ENCODE data around the gene HTR3D.
"Not testable (repeated sequence)": the region's sequence is repeated elsewhere in the genome, so short reads cannot be mapped to it uniquely, and the experiment has no call there.

Gene HTR3D, protein sequence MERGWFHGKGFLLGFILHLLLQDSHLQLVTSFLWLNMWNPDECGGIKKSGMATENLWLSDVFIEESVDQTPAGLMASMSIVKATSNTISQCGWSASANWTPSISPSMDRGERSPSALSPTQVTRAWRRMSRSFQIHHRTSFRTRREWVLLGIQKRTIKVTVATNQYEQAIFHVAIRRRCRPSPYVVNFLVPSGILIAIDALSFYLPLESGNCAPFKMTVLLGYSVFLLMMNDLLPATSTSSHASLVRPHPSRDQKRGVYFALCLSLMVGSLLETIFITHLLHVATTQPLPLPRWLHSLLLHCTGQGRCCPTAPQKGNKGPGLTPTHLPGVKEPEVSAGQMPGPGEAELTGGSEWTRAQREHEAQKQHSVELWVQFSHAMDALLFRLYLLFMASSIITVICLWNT

DNA sequence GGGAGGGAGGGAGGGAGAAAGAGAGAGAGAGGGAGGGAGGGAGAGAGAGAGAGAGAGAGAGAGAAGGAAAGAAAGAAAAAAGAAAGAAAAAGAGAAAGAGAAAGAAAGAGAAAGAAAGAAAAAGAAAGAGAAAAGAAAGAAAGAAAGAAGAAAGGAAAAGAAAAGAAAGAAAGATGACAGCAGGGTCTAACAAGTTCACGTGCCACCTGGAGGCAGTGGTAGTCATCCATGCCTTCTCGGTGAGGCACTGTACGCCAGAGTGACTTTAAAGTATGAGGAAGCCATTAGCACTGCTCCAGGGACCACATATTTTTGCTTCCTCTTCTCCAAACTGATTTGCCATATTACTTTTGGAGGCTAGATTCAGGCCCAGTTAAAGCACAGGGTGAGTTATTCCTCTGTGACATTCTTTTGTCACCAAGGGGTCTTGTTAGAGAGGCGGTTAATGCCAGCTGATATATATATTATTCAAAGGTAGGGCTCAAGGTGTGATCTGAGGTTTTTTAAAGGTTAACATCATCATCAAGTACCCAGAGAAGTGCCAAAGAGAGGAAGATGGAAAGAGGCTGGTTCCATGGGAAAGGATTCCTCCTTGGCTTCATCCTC lies at the start of gene HTR3D:
Gene HTR3D (plus strand): TSS at position 556 of the 606 bp plus-strand sequence. CDS start 0 bp downstream, at position 556.
- peak; percentile 89 for DNase-seq (ENCODE audit: low spot score)

DNA sequence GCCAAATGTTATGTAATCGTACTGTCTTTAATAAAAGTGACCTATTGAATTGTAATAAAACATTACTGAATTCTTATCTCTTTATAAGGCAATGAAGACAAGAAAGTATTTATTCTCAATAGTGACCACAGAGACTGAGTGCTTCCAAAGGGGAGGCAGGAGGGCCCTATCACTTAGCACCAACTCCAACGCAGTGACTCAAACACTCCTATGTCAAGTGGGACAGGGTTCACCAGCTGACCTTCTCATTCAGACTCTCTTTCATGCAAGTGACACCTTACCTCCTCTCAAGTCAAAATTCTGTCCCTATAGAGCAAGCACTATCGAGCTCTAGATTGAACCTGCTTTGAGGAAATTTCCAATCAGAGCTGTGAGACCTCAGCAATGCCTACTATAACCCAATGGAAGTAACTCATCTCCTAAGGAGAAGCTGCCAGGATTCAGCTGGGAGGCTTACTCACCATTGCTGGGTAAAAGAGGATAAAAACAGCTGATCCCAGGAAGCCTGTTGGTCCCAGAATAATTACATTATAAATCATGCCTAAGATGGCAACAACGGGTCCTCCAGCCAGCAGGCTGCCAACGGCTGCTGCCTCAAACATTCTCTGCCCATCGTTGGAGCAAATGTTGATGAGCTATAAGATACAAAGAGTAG lies 49.4 kb upstream of the HTR3D start:
- no peak for DNase-seq (ENCODE audit: low spot score)

DNA sequence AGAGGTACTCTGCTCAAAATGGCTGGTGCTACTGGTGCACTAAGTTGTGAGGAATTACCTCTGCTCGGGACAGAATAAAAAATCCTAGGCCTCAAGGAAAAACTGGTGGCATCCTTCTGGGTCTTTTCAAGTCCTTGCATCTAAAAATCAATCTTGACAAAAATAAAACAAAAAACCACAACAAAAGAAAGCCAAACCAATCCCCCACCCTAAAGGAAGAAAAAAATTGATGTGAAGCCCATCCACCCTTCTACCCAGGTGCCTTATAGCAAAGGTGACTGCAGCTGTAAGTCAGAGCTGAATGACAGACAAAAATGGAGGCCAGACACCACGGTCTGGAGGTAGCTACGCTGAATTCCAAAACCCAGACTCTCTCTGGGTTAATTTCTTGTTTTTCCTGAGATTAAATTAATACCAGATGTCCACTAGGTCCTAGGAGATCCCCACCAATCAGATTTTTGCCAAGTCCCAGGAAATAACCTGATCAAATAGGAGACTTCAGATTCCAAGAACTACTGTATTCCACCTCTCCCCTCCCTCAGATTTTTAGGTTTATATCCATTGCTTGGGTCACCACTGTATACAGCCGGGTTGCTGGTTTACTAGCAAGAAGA lies 47.3 kb upstream of the HTR3D start:
- DNase-seq (ENCODE audit: low spot score) = no peak

DNA sequence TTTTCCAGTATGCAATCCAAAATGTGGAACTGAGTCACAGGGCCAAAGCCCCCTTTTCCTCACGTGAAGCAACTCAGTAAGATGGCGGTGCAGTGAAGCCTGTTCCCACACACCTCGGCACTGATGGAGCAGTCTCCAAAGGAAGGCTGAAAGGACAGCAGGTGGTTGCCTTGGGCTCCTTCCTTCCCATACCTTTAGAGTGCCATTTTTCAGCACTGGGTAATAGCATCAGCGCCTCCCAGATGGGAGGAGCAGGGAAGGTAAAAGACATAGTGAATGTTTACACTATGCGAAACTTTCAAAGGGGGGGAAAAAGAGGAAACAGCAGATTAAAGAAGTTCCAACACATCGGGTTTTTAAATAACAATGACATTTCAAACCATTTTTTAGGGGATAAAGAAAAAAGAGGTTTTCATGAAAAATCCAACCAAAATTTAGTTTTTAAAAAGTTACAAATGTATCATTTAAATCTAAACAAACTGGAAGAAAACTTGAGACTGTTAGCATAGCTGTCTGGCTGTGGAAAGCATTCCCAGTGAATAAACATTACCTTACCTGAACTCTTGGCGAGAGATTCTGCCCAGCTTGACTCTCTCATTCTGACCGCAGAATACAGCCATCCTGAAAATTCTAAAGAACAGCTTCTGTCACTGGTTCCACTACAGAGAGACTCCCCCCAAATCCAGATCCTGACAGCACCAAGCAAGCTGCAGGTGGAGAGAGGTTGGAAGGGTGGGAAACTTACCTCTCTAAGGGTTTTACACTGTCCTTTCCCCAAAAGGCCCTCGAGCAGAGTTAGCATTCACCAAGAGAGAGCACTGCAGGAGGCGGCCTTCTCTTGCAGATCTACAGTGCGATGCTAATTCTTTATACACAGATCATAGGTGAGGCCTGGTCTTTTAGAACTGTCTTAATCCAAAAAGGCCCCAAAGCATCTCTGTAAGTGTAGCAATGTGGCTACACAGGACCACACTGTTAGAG lies 46.5 kb upstream of the HTR3D start:
- no peak for DNase-seq (ENCODE audit: low spot score)

DNA sequence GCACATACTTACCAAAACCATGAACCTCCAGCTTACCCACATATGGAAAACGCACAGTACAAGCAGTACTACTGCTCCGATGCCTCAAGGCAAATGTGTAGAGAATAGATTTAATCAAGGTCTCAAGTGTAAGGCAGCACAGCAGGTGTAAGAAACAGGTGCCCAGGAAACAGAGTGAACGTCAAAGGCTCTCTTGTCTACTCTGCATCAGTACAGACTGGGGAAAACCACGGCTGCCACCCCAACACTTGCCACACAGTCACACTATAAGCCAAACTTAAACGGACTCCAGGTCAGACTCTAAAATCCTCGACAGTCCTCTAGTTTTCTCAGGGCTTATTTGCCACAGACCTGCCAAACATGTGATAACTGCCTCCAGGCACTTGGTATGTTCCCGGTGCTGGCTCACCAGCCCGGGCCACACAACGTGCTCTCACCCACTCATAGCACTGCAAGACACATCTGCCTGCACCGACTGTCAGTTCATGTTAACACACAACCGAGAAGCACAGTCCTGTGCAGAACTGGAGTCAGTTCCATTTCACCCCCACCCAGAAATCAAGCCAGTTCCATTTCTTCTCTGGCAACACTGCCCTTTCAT lies 44.4 kb upstream of the HTR3D start:
- DNase-seq (ENCODE audit: low spot score) = no peak

DNA sequence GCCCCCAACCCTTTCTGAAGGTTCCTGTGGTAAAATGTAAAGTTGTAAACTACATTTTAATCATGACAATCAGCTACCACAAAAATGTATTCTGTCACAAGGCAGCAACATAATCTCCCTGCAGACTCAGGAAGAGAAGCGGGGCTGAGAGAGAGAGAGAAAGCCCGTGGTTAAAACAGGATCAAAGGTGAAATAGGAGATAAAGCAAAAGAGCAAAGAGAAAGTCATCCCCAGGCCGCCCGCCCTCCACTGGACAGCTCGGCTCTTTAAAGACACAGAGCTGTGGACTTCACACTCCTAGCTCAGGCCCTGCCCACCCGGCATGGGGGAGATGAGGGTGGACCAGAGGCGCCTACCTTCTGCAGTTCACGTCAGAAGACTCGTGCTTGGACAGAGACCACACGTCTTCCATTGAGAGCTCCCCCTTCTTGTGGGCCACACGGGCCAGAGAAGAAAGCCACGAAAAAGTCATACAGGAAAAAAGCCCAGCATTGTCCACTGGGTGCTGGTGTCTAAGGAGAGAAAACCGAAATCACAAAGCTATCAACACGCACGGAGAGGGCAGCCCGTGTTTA lies 43.2 kb upstream of the HTR3D start:
- DNase-seq (ENCODE audit: low spot score) = no peak

DNA sequence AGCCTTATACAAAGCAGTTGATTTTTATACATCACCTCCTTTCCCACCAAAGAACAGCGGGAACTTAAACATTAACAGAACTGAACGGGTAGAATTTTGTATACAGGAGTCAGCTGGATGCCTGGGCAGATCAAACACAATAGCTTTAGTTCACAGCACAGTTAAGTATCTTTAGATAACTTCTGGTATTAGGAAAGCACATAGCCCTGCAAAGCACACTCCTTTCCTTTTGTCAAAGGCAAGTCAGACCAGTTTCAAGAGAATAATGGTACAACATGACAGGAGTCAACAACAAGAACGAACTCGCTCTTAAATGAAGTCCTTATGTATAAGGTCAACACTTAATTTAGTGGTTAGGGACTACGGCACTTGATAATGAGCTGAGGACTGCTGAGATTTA lies 40.1 kb upstream of the HTR3D start:
- DNase-seq (ENCODE audit: low spot score) = no peak

DNA sequence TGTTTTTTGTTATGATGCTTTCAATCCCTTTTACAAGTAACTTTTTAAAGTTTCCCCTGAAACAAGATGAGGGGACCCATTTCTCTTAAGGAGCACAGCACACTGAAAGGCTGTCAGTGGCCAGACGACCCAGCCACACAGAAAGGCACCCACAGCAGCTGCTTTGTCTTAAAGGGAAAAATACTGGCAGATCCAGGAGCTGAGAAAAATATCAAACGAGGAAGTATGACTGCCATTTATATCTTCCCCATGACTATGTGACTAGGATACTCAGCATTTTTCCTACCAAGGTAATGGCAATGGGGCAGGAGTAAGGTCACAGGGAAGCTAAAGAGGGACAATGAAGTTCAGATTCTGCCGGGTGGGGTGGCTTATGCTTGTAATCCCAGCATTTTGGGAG lies 29.8 kb upstream of the HTR3D start:
- DNase-seq (ENCODE audit: low spot score) = no peak

DNA sequence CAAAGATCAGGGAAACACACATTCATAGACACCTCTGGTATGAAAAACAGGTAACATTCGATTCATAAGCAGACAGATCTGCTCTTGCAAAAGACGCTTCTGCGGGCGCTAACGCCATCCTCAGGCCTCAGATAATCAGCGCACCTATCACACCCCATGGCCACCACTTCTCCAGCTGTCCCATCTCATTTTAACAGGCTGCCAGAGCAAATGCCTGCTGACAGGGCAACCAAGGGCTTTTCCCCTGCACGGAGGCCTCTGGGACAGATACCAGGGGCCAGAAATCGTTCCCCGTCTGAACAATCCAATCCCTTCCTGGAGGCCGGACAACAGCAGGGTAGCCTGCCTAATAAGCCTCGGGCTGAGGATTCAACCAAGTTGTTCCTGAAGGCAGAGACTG lies 29.1 kb upstream of the HTR3D start:
- DNase-seq (ENCODE audit: low spot score) = no peak

DNA sequence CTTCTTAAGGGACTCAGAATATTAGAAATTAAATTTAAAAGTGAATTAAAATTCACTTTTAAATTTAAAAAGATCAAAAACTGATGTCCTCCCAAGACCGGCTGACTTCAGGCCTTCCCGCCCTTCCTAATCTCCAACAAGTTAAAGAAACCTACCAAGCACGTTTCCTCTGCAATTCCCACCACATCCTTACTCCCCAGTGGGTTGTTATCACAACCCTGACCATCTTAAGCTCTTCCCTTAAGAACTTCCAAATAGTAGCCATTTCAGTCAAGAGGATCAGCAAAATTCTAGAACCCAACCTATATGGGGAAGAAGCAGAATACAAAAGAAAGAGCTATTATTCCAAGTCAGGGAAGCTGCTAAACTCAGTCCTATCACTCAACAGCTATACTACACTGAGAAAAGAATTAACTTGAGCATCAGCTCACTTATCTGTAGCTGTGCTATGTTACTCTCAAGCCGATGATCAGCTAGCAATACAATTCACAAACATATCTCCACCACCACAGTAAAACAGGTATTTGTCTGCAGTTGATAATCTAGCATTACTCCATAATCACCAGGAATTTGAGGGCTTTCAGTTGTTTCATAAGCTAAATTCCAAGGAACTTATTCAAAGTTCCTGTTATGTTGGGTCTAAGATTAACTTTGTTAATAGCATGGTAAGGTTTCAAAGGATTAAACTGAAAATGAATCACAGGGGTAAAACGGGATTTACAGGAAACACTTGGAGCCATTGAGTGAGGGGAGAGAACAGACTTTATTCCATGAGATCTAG lies 28.2 kb upstream of the HTR3D start:
- peak; percentile 84 for DNase-seq (ENCODE audit: low spot score)

DNA sequence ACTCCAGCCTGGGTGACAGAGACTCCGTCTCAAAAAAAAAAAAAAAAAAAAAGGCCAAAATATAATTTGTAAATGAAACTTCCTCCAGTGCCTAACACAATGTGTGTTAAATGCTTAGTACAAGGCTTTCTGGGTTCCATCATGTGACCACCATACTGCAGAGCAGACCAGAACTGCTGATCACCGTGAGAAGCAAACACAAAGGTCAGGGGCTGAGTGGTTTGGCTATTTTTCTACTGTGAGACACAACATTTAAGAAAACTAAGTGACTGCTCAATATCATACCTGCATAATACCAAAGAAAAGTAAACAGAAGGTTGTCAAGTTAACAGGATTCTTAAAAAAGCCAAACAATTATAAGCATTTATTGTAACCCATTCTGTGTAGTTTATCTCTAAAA lies 27.1 kb upstream of the HTR3D start:
- DNase-seq (ENCODE audit: low spot score) = no peak

DNA sequence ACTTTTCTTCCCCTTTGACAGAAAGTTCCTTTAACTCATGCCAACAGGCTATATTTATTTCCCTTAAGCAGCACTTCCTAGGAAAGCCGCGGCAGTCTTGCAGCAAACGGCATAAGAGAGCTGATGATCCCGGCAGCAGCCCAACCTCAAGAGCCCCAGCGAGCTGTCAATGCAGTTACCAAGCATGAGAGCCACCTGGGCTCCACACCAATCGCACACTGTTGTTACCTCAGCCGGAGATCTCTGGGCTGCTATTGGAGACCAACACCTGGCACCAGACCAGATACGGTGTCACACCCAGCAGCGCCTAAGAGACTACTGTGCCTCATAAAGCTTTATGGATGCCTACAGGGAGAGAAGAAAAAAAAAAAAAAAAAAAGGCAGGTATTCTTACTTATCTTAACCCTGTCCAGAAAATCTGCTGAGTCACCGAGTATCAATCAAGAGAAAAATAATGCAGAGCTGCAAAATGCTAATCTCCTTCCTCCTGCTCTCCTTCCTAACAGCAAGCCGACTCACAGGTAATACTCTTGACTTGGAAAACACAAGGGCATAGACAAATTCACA lies 25.5 kb upstream of the HTR3D start:
- peak; percentile 95 for DNase-seq (ENCODE audit: low spot score)

DNA sequence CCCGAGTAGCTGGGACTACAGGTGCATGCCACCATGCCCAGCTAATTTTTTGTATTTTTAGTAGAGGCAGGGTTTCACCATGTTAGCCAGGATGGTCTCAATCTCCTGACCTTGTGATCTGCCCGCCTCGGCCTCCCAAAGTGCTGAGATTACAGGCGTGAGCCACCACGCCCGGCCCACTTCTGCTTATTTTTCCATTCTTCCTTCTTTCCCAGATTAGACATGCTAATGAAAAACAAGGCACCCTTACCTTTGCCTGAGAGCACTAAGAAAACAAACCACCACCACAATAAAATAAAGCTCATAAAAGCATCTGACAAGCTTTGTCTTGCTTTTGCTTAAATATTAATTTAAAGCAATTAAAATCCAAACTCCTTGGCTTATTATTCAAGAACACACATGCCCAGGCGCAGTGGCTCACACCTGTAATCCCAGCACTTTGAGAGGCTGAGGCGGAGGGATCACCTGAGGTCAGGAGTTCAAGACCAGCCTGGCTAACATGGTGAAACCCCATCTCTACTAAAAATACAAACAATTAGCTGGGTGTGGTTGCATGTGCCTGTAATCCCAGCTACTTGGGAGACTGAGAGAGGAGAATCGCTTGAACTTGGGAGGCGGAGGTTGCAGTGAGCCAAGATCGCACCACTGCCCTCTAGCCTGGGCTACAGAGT lies 24.3 kb upstream of the HTR3D start:
- DNase-seq (ENCODE audit: low spot score) = not testable (repeated sequence)

DNA sequence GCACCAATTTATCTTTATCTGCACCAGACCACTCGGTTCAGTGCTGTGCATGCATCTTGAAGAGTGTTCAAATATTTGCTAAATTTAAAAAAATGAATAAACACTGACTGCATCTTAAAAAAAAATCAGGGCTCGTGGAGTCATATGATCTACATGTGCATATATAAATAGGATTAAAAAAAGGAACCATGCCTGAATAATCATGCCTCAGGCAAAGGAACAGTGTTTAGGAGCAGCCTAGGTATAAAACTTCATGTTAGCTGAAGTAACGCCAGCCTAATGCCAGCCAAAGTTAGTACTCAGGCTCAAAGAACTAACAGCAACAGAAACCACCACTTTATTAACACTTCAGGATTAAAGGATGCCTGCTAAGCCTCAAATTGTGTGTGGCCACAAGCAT lies 23.4 kb upstream of the HTR3D start:
- DNase-seq (ENCODE audit: low spot score) = no peak

DNA sequence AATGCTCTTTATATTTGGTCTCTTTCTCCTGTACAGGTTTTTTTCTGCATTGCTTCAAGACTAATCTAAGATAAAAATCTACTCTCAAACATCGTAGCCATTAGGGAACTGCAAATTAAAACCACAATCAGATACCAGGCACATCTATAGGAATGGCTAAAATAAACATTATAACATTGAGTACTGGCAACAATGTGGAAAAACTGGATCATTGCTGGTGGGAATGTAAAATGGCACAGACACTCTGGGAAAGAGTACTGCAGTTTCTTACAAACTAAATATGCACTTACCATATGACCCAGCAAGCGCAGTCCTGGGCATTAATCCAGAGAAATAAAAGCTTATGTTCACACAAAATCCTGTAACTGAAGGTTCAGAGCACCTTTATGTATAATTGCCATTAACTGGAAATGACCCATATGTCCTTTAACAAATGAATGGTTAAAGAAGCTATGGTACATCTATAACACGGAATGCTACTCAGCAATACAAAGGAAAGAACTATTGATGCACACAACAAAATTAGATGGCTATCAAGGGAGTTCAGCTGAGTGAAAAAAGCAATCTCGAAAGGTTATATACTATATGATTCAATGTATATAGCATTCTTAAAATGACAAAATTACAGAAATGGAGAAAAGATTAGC lies 20.2 kb upstream of the HTR3D start:
- no peak for DNase-seq (ENCODE audit: low spot score)

DNA sequence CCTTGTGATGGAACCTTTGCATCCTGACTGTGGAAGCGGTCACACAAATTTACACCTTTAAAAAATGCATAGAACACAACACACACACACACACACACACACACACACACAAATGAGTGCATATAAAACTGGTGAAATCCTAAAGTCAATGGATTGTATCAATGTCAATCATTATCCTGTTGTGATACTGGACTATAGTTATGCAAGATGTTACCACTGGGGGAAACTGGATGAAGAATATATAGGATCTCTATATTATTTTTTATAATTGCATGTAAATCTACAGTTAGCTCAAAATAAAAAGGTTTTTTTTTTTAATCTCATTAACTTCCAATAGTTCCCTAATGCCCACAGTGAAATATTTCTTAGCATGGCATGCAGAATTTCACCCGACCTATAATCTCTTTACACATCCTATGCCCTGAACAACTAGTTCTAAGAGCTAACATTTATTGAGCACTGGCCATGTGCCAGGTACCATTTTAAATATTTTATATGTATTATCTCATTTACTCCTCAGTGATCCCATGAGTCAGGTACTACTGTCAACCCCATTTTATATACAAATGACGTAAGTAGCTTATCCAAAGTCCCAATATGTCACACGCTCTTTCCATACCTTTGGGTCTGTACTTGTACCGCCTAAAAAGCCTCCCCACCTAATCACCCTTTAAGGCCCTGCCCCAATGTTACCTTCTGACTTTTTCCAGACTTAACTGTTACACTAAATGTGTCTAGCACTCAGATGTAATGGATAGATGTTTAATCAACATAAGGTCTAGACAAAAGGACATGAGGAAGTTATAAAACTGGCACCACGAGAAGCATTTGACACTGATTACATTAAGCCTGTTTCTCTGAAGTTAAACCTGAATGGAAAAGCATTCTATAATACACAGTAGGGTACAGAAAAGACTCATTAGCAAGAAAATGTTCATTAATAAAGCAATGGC lies 19.3 kb upstream of the HTR3D start:
- DNase-seq (ENCODE audit: low spot score) = no peak

DNA sequence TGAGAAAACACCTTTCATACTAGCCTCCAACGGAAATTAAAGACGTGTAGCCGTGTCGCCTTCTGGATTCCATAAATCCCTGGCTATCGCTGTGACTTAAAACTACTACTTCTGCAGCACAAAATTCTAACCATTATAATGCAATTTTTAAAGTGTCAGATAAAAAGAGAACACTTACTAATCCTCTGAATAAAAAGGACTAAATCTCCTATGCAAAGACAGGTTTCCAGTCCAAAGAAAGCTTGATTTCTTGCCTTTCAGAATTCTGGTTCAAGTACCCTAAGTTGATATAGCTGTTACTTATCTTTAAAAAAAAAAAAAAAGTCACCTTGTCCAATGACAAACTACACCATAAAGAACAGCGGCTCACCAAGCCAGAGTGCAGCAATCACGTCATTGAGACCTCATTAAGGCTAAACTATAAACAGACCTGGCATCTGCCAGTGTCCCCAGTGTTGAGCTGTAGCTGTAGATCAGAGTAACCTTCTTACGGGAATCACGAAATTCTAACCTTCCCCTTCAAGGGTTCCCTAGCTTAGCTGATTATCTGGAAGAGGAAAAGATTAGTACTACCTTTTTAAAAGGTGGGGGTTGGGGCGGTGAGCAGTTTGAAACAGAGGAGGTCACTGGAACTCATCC lies 16.0 kb upstream of the HTR3D start:
- no peak for DNase-seq (ENCODE audit: low spot score)

Data from kidney tubule cell (primary cell).